ENCODE results near the gene STK33.

Gene STK33

DNA sequence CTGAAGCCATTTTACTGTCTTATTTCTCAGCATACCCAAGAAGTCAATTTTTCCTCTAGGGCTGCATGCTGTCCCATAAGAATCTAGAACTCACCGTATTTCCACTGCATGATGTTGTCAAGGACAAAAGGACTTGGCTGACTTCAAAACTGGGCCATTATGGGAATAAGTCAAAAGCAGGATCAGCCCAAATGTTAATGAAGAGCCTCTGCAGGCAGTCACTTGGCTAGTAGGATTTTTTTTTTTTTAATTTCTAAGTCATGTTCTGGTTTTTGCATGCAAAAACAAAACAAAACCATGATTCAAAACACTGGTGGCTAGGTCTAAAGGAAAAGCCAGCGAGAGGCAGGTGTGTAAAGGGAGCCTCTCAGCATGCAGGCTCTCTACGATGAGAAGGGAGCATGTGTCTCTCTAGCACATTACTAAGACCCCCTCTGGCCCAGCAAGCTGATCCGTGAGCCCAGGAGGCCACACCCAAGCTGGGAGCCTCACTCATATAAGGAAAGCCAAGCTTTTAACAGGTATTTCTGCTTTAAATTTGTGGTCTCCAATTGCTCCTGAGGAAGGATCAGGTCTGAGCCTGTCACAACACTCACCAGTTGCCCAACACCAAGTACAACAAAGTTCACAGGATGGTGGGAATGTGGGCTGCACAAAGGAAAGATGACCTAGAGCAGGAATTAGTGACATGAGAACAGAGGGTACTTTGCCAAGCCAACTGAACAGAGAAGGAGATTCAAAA is 21.4 kb upstream of the STK33 start:
- Histone ChIP-seq H2AFZ (ENCODE audit: low read length) (no peak overlapping the region), H3K36me3 (ENCODE audit: insufficient read depth, low read length) (peaks cover 12% of the 10 kb centered on the region), H3K79me2 (ENCODE audit: insufficient read depth, low read length) (no peaks in the 10 kb centered on the region), H3K9me3 (ENCODE audit: low read length) (no peaks in the 10 kb centered on the region), H3K9ac (ENCODE audit: low read length) (no peak overlapping the region), H3K4me3 (ENCODE audit: low read depth, low read length, poor library complexity, severe bottlenecking) (no peak overlapping the region), H3K9me2 (ENCODE audit: low read depth, low read length) (no peaks in the 10 kb centered on the region), H3K4me1 (ENCODE audit: insufficient read depth, low read length, severe bottlenecking) (no peaks in the 10 kb centered on the region), H3K4me2 (ENCODE audit: low read length) (no peak overlapping the region), H3K27ac (ENCODE audit: low read depth, low read length, poor library complexity, severe bottlenecking) (no peak overlapping the region), H3K27me3 (ENCODE audit: insufficient read depth, low read length) (no peaks in the 10 kb centered on the region), H3F3A (ENCODE audit: insufficient read depth, low read length) (no peaks in the 10 kb centered on the region), H4K20me1 (ENCODE audit: insufficient read depth, low read length) (no peaks in the 10 kb centered on the region)
- TF ChIP-seq EZH2 (IDR thresholded peaks at IDR 0.05; ENCODE audit: borderline replicate concordance, low read length) = no peak
- TF ChIP-seq, protein P1, sequence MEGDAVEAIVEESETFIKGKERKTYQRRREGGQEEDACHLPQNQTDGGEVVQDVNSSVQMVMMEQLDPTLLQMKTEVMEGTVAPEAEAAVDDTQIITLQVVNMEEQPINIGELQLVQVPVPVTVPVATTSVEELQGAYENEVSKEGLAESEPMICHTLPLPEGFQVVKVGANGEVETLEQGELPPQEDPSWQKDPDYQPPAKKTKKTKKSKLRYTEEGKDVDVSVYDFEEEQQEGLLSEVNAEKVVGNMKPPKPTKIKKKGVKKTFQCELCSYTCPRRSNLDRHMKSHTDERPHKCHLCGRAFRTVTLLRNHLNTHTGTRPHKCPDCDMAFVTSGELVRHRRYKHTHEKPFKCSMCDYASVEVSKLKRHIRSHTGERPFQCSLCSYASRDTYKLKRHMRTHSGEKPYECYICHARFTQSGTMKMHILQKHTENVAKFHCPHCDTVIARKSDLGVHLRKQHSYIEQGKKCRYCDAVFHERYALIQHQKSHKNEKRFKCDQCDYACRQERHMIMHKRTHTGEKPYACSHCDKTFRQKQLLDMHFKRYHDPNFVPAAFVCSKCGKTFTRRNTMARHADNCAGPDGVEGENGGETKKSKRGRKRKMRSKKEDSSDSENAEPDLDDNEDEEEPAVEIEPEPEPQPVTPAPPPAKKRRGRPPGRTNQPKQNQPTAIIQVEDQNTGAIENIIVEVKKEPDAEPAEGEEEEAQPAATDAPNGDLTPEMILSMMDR (IDR thresholded peaks at IDR 0.05; ENCODE audit: low read length) = no peak

- Histone ChIP-seq H3K4me2 (ENCODE audit: low read length) (no peak overlapping the region), H3K27ac (ENCODE audit: low read depth, low read length, poor library complexity, severe bottlenecking) (no peak overlapping the region), H2AFZ (ENCODE audit: low read length) (no peak overlapping the region), H3K79me2 (ENCODE audit: insufficient read depth, low read length) (no peaks in the 10 kb centered on the region), H3K9ac (ENCODE audit: low read length) (no peak overlapping the region), H3K27me3 (ENCODE audit: insufficient read depth, low read length) (no peaks in the 10 kb centered on the region), H3K9me3 (ENCODE audit: low read length) (no peaks in the 10 kb centered on the region), H4K20me1 (ENCODE audit: insufficient read depth, low read length) (no peaks in the 10 kb centered on the region), H3F3A (ENCODE audit: insufficient read depth, low read length) (no peaks in the 10 kb centered on the region), H3K9me2 (ENCODE audit: low read depth, low read length) (no peaks in the 10 kb centered on the region), H3K36me3 (ENCODE audit: insufficient read depth, low read length) (peaks cover 12% of the 10 kb centered on the region), H3K4me1 (ENCODE audit: insufficient read depth, low read length, severe bottlenecking) (no peaks in the 10 kb centered on the region), H3K4me3 (ENCODE audit: low read depth, low read length, poor library complexity, severe bottlenecking) (no peak overlapping the region)
- no peak for TF ChIP-seq EZH2 (IDR thresholded peaks at IDR 0.05; ENCODE audit: borderline replicate concordance, low read length)
- TF ChIP-seq, protein P1 (IDR thresholded peaks at IDR 0.05; ENCODE audit: low read length) = no peak
Measured at GRCh38 chr11:8614497-8614896, 20.5 kb upstream of the STK33 start.

DNA sequence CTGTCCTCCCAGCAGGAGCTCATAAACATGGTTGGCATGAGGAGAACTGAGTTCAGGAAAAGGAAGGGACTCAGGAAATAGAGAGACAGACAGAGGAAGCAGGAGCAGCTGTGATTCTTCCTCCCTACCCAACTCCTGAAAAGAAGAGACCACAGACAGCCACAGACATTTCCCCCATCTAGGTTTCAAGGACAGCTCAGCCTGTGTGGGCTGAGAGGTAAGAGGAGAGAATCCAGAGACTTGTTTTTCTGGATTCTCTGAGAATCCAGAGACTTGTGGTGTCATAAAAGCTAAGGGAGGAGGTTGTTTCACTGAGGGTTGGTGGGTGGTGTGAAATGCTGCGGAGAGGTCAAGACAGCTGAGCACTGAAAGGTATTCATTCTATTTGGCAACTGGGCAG is 19.0 kb upstream of the STK33 start:
- no peak overlapping the region for H3K9ac ChIP-seq (ENCODE audit: low read length)
- H3K27ac ChIP-seq (ENCODE audit: low read depth, low read length, poor library complexity, severe bottlenecking) = no peak overlapping the region
- H2AFZ ChIP-seq (ENCODE audit: low read length) = no peak overlapping the region
- H3K27me3 ChIP-seq (ENCODE audit: insufficient read depth, low read length) = no peaks in the 10 kb centered on the region
- H3K36me3 ChIP-seq (ENCODE audit: insufficient read depth, low read length) = peaks cover 12% of the 10 kb centered on the region
- no peak overlapping the region for H3K4me2 ChIP-seq (ENCODE audit: low read length)
- TF ChIP-seq, protein P1 (IDR thresholded peaks at IDR 0.05; ENCODE audit: low read length) = no peak
- no peak for TF ChIP-seq EZH2 (IDR thresholded peaks at IDR 0.05; ENCODE audit: borderline replicate concordance, low read length)
- no peaks in the 10 kb centered on the region for H3F3A ChIP-seq (ENCODE audit: insufficient read depth, low read length)
- no peaks in the 10 kb centered on the region for H3K79me2 ChIP-seq (ENCODE audit: insufficient read depth, low read length)
- H3K4me1 ChIP-seq (ENCODE audit: insufficient read depth, low read length, severe bottlenecking) = no peaks in the 10 kb centered on the region
- H3K9me3 ChIP-seq (ENCODE audit: low read length) = no peaks in the 10 kb centered on the region
- H4K20me1 ChIP-seq (ENCODE audit: insufficient read depth, low read length) = no peaks in the 10 kb centered on the region
- H3K4me3 ChIP-seq (ENCODE audit: low read depth, low read length, poor library complexity, severe bottlenecking) = no peak overlapping the region
- no peaks in the 10 kb centered on the region for H3K9me2 ChIP-seq (ENCODE audit: low read depth, low read length)
